HG03175 (cell line): Measurements from ENCODE around the gene PCBP3.
"Not testable (repeated sequence)": the region's sequence is repeated elsewhere in the genome, so short reads cannot be mapped to it uniquely, and the experiment has no call there.

ENCODE experiments used
- ATAC-seq: cut with Tn5 transposase; IDR thresholded peaks from one replicate; pipeline ENCODE4 v1.9.1; 2021; ENCODE audit warnings: mild to moderate bottlenecking, moderate library complexity; ENCODE audit not compliant: unreplicated experiment

Gene PCBP3

DNA sequence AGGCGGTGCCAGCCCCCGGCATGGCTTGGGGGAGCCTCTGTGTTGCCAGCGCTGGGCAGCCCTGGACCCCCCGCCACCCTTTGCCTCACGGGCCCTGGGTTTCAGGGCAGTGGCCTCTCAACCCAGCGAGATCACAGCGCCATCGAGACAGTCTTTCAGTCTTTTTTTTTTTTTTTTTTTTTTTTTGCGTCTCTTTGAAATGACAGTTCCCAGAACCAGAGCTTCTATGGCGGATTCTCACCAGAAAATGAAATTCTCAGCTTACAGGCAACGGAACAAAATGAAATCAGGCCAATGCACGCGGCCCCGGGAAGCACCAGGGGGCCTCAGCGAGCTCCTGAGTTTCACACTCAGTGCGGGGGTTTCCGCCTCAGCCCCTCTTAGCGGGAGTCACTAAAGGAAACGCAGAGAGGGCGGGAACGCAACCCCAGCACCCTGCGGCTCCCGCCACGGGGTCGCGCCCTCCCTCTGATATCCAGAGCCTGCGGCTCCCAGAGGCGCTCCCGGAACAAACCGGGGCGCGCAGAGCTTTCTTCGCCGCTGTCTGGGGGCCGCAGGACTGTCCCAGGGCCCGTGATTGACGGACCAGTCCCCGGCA is 330.0 kb downstream of the PCBP3 start:
- ATAC-seq: no peak

DNA sequence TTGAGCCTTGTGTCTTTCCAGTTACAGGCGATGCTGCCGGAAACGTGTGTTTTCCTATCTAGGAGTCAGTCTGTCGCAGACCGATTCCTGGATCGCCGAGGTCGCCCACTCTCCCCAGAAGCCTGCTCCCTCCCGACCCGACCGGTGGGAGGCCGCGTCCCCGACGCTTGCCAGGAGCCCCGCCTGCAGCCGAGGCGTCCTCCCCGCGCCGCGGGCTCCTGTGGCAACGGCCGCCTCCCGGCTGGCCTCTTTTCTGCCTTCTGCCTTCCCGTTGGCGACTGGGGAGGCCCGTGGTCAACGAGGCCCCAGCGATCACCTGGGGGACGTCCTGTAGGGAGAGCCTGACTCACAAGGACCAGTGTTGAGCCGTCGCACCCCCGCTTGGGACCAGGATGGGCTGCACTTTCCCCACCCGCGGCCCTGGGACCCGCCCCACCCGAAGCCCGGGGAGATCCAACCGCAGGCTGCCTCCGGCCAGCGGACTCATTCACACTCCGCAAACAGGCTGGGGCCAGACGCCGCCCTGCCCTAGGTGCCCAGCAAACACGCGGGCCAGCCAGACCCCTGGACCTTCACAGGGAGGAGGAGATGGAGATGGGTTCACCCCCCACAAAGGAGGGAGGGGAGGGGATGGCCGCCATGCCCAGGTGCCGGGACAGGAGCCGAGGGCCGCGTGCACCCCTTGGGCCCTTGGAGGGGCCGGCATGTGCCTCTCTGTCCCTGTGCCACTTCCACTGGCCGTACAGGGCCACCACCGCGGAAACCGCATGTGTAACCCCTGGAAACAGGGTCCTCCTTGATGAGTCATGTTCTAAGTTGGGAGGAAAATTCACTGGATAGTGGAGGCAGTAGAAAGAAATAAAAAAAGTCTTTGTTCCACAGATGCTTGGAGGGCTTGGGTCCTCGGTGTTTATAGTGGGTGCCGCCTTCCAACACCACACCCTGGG is 330.8 kb downstream of the PCBP3 start:
- no peak for ATAC-seq

DNA sequence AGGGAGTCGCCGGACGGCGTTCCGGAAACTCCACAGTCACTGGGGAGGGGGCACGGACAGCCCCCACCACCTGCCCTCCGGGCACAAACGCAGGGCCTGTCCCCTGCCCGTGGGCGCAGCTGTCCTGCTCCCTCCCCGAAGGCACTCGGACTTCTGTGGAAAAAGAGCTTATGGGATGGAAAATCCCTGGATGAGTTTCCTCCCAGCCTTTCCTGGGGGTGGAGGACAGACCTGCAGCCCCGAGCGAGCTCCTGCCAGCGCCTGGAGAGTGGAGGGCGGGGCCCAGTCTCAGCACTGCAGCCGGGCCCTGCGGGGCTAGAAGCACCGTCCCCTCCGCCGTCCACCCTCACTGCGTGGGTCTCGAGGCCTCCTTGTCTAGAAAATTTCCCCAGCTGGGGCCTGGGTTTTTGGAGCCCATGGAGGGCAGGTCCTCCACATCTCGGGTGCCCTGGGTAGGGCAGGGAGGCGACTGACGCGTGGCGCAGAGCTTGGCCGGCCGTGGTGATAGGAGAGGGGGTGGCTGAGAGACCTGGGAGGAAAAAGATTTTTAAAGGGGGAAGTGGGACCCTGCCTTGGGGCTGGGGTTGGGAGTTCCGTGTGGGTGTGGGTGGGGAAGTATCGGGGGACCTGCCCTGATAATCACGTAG is 331.6 kb downstream of the PCBP3 start:
- ATAC-seq: no peak

DNA sequence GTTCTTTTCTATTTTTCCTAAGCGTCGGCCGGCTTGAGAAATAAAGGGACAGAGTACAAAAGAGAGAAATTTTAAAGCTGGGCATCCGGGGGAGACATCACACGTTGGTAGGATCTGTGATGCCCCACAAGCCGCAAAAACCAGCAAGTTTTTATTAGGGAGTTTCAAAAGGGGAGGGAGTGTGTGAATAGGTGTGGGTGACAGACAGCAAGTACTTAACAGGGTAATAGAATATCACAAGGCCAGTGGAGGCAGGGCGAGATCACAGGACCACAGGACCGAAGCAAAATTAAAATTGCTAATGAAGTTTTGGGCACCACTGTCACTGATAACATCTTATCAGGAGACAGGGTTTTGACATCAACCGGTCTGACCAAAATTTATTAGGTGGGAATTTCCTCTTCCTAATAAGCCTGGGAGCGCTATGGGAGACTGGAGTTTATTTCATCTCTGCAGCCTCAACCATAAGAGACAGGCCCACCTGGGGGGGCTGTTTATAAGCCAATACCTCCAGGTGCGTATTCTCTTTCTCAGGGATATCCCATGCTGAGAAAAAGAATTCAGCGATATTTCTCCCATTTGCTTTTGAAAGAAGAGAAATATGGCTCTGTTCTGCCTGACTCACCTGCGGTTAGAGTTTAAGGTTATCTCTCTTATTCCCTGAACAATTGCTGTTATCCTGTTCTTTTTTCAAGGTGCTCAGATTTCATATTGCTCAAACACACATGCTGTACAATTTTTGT is 332.3 kb downstream of the PCBP3 start:
- not testable (repeated sequence) for ATAC-seq

DNA sequence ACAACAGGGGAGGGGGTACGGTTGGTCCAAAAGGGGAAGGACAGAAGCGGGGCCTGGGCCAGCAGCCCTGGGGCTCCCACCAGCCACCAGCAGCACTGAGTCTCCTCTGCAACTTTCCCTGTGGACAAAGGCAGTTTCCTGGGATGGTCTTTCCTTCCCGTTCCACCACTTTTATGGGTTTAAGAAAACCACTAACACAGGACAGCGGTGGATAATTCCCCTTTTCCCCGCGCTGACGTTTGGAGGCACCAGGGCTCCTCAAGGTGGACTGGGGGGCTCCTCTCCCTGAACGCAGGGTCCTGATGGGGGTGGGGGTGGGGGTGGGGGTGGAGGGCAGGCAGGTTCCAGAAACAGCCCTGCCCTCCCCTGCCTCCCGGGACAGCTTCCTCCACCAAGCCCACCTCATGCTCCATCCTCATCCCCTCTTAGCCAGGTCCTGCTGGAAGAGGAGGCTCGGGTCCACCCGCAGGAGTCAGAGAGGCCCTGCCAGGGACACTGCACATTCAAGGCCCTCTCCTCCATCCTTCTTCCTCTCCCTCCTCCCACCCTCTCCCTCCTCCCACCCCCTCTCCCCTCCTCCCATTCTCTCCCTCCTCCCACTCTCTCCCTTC is 333.3 kb downstream of the PCBP3 start:
- no peak for ATAC-seq

DNA sequence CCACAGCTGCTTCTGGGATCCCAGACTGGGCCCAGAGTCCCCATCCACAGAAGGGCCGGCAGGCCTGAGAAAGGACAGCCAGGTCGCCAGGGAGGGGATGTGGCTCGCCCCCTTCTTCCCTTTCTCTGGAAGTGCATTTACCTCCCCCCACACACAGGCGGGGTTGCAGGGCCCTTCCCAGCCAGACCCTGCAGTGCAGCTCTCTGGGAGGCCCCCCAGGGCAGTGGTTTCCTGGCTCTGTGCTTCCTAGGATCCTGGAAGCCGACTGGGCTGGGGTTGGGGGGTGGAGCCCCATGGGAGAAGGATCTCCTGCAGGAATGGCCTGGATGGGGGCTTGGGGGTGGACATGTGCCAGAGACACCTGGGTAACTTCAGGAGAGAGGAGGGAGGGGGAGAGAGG is 333.9 kb downstream of the PCBP3 start:
- ATAC-seq: no peak

DNA sequence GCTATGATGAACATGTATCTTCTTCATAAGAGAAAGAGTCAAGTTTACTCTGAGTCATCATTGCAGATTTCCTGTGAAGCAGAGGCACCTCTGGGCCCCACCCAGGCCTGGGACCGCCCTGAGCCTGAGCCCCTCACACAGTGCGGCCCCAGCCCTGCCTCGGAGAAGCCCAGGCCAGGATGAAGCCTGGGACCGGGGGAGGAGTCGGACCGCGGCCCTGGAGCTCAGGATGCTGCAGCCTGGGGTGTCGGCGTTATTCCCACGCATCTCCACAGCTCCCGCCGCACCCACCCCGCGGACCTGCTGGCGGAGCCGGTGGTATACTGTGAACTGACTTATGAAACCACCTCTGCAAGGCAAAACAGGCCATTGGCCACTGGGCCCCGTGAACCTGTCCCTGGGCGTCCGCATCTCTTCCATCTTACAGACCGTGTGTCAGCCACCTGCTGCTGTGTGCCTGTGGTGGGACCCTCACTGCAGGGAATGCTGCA is 335.7 kb downstream of the PCBP3 start:
- ATAC-seq: no peak

DNA sequence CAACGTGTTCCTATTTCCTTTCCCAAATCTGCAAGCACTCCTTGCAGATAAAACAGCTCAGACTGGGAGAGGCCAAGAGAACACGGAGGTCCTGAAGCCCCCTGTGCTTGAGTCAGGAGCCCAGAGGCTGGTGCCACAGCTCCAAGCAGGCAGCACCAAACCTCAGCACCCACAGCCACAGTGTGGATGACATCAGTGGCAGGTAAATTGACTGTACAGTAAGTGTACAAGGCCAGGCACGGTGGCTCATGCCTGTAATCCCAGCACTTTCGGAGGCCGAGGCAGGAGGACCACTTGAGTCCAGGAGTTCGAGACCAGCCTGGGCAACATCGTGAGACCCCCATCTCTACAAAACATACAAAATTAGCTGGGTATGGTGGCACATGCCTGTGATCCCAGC is 336.1 kb downstream of the PCBP3 start:
- ATAC-seq: no peak

DNA sequence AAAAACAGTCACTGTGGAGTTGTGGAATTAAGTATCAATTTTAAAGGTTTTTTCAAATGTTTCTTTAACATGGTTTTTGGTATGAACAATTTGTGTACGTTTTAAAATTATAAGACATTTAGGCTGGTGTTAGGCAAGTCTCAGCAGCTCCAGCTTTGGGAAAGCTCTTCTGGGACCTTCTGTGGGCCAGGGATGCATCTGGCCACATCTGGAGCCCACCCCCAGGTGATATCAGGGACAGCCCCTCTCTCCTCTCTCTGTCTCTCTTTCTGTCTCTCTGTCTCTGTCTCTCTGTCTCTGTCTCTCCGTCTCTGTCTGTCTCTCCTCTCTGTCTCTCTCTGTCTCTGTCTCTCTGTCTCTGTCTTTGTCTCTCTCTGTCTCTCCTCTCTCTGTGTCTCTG is 336.7 kb downstream of the PCBP3 start:
- no peak for ATAC-seq

DNA sequence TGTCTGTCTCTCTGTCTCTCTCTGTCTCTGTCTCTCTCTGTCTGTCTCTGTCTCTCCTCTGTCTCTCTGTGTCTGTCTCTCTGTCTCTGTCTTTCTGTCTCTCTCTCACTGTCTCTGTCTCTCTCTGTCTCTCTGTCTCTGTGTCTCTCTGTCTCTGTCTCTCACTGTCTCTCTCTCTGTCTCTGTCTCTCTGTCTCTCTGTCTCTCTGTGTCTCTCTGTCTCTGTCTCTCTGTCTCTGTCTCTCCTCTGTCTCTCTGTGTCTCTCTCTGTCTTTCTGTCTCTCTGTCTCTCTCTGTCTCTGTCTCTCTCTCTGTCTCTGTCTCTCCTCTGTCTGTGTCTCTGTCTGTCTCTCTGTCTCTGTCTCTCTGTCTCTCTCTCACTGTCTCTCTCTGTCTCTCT is 337.2 kb downstream of the PCBP3 start:
- ATAC-seq: no peak

DNA sequence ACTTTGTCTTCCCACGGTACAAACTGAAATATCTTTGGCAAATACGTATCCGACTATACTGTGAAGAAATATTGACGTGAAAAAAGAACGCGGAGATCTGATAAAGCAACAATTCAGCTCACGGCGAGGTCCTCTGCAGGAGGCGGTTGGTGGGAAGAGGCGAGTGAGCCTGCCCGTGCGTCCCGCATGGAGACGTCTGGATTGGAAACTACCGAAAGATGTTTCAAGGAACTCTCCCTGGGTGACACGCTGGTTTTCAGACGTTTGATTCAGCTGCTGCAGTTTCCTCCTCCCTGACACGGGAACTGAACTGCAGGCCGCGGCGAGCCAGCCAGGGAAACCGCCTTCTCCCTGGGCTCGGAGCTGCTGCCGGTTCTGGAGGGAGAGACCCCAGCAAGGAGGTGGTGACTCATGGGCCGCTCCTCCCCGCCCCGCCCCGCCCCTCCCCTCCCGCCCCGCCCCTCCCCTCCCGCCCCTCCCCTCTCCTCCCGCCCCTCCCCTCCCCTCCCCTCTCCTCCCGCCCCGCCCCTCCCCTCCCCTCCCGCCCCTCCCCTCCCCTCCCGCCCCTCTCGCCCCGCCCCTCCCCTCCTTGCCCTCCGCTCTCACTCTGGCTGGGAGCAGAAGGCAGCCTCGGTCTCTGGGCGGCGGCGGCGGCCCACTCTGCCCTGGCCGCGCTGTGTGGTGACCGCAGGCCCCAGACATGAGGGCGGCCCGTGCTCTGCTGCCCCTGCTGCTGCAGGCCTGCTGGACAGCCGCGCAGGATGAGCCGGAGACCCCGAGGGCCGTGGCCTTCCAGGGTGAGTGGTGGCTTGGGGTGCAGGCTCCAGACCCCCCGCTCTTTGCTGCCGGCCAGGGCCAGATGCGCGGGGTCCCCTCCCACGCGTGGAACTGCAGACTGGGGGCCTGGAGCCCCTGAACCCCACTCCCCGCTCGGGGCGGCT is 337.9 kb downstream of the PCBP3 start, which contains the start of gene COL6A1:
COL6A1 (plus strand) TSS at position 620 of the 941 bp plus-strand sequence; CDS start at position 701, 81 bp downstream.
- no peak for ATAC-seq

DNA sequence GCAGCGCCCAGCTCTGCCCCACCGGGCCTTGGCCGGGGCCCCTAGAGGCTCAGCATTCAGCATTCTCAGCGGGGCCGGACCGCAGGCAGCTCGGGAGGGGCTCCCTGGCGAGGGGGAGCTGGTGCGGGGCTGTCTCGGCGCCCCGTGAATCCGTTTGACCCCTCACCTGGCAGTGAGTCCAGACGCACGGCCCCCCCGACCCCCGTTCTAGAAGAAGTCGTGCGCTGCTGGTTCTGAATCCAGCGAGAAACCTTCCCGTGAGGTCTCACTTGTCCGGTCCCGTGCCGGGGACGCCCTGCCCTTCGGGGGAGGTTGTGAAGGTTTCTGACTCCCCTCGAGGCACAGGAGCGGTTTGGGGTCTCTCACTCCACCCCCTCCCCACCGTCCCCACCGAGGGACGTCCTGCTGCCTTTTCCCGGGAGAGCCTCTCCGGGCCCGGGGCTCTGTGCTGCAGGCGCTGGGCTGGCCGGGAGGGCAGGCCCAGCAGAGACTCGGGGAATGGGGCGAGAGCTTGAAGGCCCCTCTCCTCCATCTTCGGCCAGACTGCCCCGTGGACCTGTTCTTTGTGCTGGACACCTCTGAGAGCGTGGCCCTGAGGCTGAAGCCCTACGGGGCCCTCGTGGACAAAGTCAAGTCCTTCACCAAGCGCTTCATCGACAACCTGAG is 338.7 kb downstream of the PCBP3 start:
- ATAC-seq: no peak

DNA sequence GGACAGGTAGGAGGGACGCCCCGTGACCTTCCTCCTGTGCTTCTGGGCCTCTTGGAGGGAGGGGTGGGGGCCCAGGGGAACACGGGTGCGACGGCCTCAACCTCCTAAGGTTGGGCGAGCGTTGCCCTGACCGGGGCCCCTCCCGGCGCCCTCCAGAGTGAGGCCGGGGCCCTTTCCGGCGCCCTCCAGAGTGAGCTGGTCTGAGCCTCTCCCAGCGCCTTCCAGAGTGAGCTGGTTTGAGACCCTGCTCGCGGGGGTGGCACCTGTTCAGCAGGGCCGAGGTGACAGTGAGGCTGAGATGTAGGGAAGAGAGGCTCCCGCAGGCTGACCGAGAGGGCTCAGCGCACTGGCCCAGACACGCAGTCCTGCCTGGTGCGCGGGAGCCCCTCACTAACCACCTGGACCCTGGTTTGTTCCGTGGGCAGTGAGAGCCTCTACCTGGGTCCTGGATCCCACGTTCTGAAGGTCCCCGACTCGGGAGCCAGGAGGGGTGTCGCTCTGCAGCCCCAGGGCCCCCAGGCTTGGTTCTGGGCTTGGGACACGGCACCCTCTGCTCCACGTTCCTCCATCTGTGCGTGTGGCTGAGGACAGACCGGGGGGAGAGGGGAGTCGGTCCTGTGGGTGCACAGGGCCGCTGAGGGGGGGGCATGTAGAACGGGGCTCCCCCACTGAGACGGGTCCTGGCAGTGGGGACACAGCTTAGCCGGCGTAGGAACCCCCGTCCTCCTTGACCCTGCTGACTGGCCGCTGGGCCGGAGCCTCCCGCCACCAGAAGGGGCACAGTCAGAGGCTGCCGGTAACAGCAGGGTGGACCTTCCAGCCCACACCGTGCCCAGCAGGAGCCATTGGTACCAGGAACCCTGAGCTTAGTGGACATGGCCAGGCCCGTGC is 339.5 kb downstream of the PCBP3 start:
- no peak for ATAC-seq

DNA sequence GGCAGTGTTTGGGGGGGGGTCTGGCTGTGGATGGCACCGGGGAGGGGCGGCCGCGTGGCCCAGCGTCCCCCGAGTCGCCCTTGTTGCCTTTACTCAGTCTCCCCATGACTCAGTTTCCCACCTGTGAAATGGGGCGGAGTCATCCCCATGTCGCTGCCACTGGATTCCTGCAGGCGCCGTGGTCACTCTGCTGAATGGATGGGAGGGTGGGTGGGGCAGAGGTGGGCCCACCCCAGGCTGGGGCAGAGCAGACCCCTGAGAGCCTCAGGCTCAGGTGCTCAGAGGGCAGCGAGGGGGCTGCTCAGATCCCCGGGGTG is 340.1 kb downstream of the PCBP3 start:
- no peak for ATAC-seq

DNA sequence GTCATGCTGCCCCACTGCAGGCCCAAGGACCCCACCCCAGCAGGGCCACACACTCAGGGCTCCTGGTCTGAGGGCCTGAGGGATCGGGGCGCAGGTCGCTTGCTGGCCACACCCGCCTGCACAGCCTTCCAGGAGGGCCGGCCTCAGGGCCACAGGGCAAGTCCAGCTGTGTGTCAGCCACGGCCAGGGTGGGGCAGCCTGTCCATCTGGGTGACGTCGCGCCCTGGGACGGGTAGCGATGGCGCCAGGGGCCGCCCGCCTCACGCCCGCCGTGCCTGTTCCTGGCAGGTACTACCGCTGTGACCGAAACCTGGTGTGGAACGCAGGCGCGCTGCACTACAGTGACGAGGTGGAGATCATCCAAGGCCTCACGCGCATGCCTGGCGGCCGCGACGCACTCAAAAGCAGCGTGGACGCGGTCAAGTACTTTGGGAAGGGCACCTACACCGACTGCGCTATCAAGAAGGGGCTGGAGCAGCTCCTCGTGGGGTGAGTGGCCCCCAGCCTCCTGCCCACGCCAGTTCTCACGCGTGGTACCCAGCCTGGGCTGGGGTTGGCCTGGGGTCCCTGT is 340.5 kb downstream of the PCBP3 start:
- no peak for ATAC-seq

DNA sequence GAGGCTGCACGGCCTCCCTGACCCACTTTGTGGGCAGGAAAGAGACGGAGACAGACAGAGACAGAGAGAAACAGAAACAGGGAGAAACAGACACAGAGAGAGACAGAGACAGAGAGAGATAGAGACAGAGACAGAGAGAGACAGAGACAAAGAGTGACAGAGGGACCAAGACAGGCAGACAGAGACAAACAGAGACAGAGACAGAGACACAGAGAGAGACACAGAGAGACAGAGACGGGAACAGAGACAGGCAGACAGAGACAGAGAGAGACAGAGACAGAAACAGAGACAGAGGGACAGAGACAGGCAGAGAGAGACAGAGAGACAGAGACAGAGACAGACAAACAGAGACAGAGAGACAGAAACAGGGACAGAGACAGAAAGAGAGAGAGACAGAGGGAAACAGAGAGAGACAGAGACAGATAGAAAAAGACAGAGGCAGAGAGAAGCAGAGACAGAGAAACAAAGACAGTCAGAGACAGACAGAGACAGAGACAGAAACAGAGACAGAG is 341.1 kb downstream of the PCBP3 start:
- ATAC-seq: no peak
